ENCODE results near the gene SYNE1. TPM values are rescaled to one million over a fixed set of nuclear protein-coding genes. Genes with fewer than 3 reads are reported as not detected.

SYNE1 gene
- total and polyA plus RNA-seq, 2 experiments from 2014 or later = 17.6 to 59.9 TPM

DNA sequence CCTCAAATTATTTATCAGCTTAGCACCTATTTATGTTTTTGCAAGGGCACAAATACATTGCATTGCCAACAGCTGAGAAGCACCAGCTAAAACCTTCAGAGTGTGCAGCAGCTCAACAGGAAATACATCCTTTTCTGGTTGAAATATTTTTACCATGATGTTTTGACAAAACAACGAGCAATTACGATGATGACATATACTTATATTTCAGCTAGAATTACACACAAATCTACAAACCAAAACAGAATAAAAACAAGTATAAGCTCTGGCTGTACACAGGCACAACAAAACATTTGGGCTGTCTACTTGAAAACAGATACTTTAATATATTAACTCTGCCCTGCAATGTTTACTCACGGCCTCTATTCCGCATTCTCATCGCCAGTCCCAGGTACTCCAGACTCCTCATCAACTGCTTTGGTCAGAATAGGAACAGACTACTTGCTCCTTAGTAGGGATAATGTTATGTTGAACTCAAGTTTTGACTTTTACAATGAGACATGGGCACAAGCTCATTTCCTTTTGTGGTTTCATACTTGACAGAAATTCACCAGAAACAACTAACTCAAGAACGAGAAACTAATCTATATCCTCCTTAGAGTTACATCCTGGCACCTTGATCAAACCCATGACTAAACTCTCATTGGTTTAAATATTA lies 452.1 kb downstream of the SYNE1 start:
- H3K4me2 ChIP-seq = no peak overlapping the region
- H3K27ac ChIP-seq = no peak overlapping the region
- no peak for DNase-seq (ENCODE audit: low spot score)
- no peaks in the 10 kb centered on the region for H3K4me1 ChIP-seq (ENCODE audit: insufficient read depth)
- H3K27me3 ChIP-seq = no peaks in the 10 kb centered on the region
- H3K9me2 ChIP-seq (replicated peaks; ENCODE audit: insufficient read depth) = no peaks in the 10 kb centered on the region
- H3K4me3 ChIP-seq = no peak overlapping the region
- WGBS (ENCODE audit: low lambda C conversion rate, missing lambda C conversion rate) = 70% methylated on average over 6 of the region's 6 CpGs
- no peak for TF ChIP-seq CTCF (IDR thresholded peaks at IDR 0.05; ENCODE audit: poor library complexity)
- no peak for TF ChIP-seq EZH2 (IDR thresholded peaks at IDR 0.05; ENCODE audit: borderline replicate concordance)
- no peak for TF ChIP-seq EZH2phosphoT487 (IDR thresholded peaks at IDR 0.05; ENCODE audit: low read depth, severe bottlenecking, unreplicated experiment)
- no peaks in the 10 kb centered on the region for H4K20me1 ChIP-seq (ENCODE audit: insufficient read depth, poor library complexity, severe bottlenecking)
- no peaks in the 10 kb centered on the region for H3K9me3 ChIP-seq (ENCODE audit: low read depth)
- H3K36me3 ChIP-seq (replicated peaks; ENCODE audit: insufficient read depth, low read depth) = no peaks in the 10 kb centered on the region
- H2AFZ ChIP-seq = no peak overlapping the region
- H3K79me2 ChIP-seq = no peaks in the 10 kb centered on the region

- WGBS (ENCODE audit: low lambda C conversion rate, missing lambda C conversion rate) = 80% methylated on average over 2 of the region's 2 CpGs
- no peaks in the 10 kb centered on the region for H3K4me1 ChIP-seq (ENCODE audit: insufficient read depth)
- DNase-seq (ENCODE audit: low spot score) = no peak
- no peaks in the 10 kb centered on the region for H3K36me3 ChIP-seq (replicated peaks; ENCODE audit: insufficient read depth, low read depth)
- no peak overlapping the region for H2AFZ ChIP-seq
- no peak overlapping the region for H3K4me2 ChIP-seq
- no peaks in the 10 kb centered on the region for H4K20me1 ChIP-seq (ENCODE audit: insufficient read depth, poor library complexity, severe bottlenecking)
- no peak overlapping the region for H3K27ac ChIP-seq
- no peaks in the 10 kb centered on the region for H3K27me3 ChIP-seq
- H3K9me3 ChIP-seq (ENCODE audit: low read depth) = no peaks in the 10 kb centered on the region
- H3K79me2 ChIP-seq = no peaks in the 10 kb centered on the region
- TF ChIP-seq EZH2phosphoT487 (IDR thresholded peaks at IDR 0.05; ENCODE audit: low read depth, severe bottlenecking, unreplicated experiment) = no peak
- no peak for TF ChIP-seq EZH2 (IDR thresholded peaks at IDR 0.05; ENCODE audit: borderline replicate concordance)
- no peak for TF ChIP-seq CTCF (IDR thresholded peaks at IDR 0.05; ENCODE audit: poor library complexity)
- no peaks in the 10 kb centered on the region for H3K9me2 ChIP-seq (replicated peaks; ENCODE audit: insufficient read depth)
- H3K4me3 ChIP-seq = no peak overlapping the region
These were observed 452.6 kb downstream of the SYNE1 start for GRCh38 chr6:152184573-152184916.

DNA sequence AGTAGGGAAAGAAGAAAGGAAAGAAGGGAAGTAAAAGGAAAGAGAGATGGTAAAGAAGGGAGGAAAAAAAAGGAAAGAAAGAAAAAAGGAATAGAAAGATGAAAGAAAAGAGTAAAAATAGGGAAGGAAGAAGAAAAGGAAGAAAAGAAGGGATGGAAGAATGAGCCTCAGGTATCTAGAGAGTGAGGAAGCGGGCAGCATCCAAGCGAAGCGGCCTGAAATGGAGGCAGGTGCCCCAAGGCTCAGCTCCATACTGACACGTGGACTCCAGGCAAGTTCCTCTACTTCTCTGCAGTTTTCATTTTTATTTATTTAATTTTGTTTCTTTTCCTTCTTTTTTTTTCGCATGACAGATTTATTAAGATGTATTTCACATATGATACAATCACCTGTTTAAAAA lies 456.6 kb downstream of the SYNE1 start:
- WGBS (ENCODE audit: low lambda C conversion rate, missing lambda C conversion rate) = 98% methylated on average over 5 of the region's 5 CpGs
- Histone ChIP-seq H3K9me3 (ENCODE audit: low read depth) (no peaks in the 10 kb centered on the region), H3K4me3 (no peak overlapping the region), H3K79me2 (no peaks in the 10 kb centered on the region), H2AFZ (no peak overlapping the region), H3K4me1 (ENCODE audit: insufficient read depth) (no peaks in the 10 kb centered on the region), H3K36me3 (replicated peaks; ENCODE audit: insufficient read depth, low read depth) (no peaks in the 10 kb centered on the region), H3K4me2 (no peak overlapping the region), H4K20me1 (ENCODE audit: insufficient read depth, poor library complexity, severe bottlenecking) (no peaks in the 10 kb centered on the region), H3K27me3 (no peaks in the 10 kb centered on the region), H3K27ac (no peak overlapping the region), H3K9me2 (replicated peaks; ENCODE audit: insufficient read depth) (no peaks in the 10 kb centered on the region)
- no peak for TF ChIP-seq CTCF (IDR thresholded peaks at IDR 0.05; ENCODE audit: poor library complexity)
- TF ChIP-seq EZH2 (IDR thresholded peaks at IDR 0.05; ENCODE audit: borderline replicate concordance) = no peak
- TF ChIP-seq EZH2phosphoT487 (IDR thresholded peaks at IDR 0.05; ENCODE audit: low read depth, severe bottlenecking, unreplicated experiment) = no peak
- no peak for DNase-seq (ENCODE audit: low spot score)
